ENCODE data around the gene OPHN1. TPM values are rescaled to one million over a fixed set of nuclear protein-coding genes. Genes with fewer than 3 reads are reported as not detected.

OPHN1 gene
- polyA plus RNA-seq, 1 donor from 2014 or later = 7.6 TPM

GRCh38 chrX:68256990-68257389, 176.3 kb downstream of the OPHN1 start:
- H3K27ac ChIP-seq (ENCODE audit: low read length) = no peak overlapping the region
- H3F3A ChIP-seq (ENCODE audit: insufficient read depth, low read length, poor library complexity, severe bottlenecking) = no peaks in the 10 kb centered on the region
- H3K4me3 ChIP-seq (ENCODE audit: low read length) = no peak overlapping the region
- H4K20me1 ChIP-seq (ENCODE audit: insufficient read depth) = no peaks in the 10 kb centered on the region
- no peak overlapping the region for H2AFZ ChIP-seq (ENCODE audit: low read depth, low read length)
- H3K27me3 ChIP-seq (ENCODE audit: insufficient read depth, low read depth, low read length) = no peaks in the 10 kb centered on the region
- no peaks in the 10 kb centered on the region for H3K36me3 ChIP-seq (ENCODE audit: insufficient read depth, low read length)
- H3K9me3 ChIP-seq (ENCODE audit: low read length) = no peaks in the 10 kb centered on the region
- H3K4me2 ChIP-seq (ENCODE audit: low read length) = no peak overlapping the region
- no peaks in the 10 kb centered on the region for H3K79me2 ChIP-seq (replicated peaks; ENCODE audit: insufficient read depth, low read length)
- no peak overlapping the region for H3K9ac ChIP-seq (ENCODE audit: low read length)
- no peaks in the 10 kb centered on the region for H3K9me2 ChIP-seq (ENCODE audit: insufficient read depth, low read length)
- TF ChIP-seq EZH2 (IDR thresholded peaks at IDR 0.05; ENCODE audit: borderline replicate concordance, insufficient read depth, low read length, poor library complexity, severe bottlenecking) (no peak), SMC3 (conservative IDR thresholded peaks at IDR 0.05; ENCODE audit: poor library complexity) (no peak), EP300 (conservative IDR thresholded peaks at IDR 0.05; ENCODE audit: poor library complexity, severe bottlenecking) (no peak), RAD21 (conservative IDR thresholded peaks at IDR 0.05) (no peak), POLR2AphosphoS5 (IDR thresholded peaks at IDR 0.05) (no peak), MXI1 (conservative IDR thresholded peaks at IDR 0.05; ENCODE audit: poor library complexity, severe bottlenecking) (no peak), CTCF (IDR thresholded peaks at IDR 0.05; ENCODE audit: poor library complexity, severe bottlenecking) (no peak), TAF1 (IDR thresholded peaks at IDR 0.05; ENCODE audit: low read depth) (no peak), REST (IDR thresholded peaks at IDR 0.05; ENCODE audit: borderline replicate concordance) (no peak)

GRCh38 chrX:68254738-68255645, 178.3 kb downstream of the OPHN1 start:
- no peaks in the 10 kb centered on the region for H3K79me2 ChIP-seq (replicated peaks; ENCODE audit: insufficient read depth, low read length)
- no peaks in the 10 kb centered on the region for H4K20me1 ChIP-seq (ENCODE audit: insufficient read depth)
- TF ChIP-seq TAF1 (IDR thresholded peaks at IDR 0.05; ENCODE audit: low read depth) = no peak
- no peak for TF ChIP-seq EZH2 (IDR thresholded peaks at IDR 0.05; ENCODE audit: borderline replicate concordance, insufficient read depth, low read length, poor library complexity, severe bottlenecking)
- no peak for TF ChIP-seq RAD21 (conservative IDR thresholded peaks at IDR 0.05)
- TF ChIP-seq CTCF (IDR thresholded peaks at IDR 0.05; ENCODE audit: poor library complexity, severe bottlenecking) = no peak
- no peak for TF ChIP-seq SMC3 (conservative IDR thresholded peaks at IDR 0.05; ENCODE audit: poor library complexity)
- TF ChIP-seq POLR2AphosphoS5 (IDR thresholded peaks at IDR 0.05) = no peak
- H3K9ac ChIP-seq (ENCODE audit: low read length) = no peak overlapping the region
- no peaks in the 10 kb centered on the region for H3K27me3 ChIP-seq (ENCODE audit: insufficient read depth, low read depth, low read length)
- no peak overlapping the region for H2AFZ ChIP-seq (ENCODE audit: low read depth, low read length)
- H3K9me3 ChIP-seq (ENCODE audit: low read length) = no peaks in the 10 kb centered on the region
- no peak overlapping the region for H3K4me2 ChIP-seq (ENCODE audit: low read length)
- no peak overlapping the region for H3K4me3 ChIP-seq (ENCODE audit: low read length)
- no peak overlapping the region for H3K27ac ChIP-seq (ENCODE audit: low read length)
- no peaks in the 10 kb centered on the region for H3F3A ChIP-seq (ENCODE audit: insufficient read depth, low read length, poor library complexity, severe bottlenecking)
- H3K36me3 ChIP-seq (ENCODE audit: insufficient read depth, low read length) = no peaks in the 10 kb centered on the region
- H3K9me2 ChIP-seq (ENCODE audit: insufficient read depth, low read length) = no peaks in the 10 kb centered on the region
